ENCODE measurements around the gene NFIA.

Gene NFIA

GRCh38 chr1:61082311-61083012 lies at the start of gene NFIA:
Gene NFIA (plus strand): TSS chr1:61082561.
- peak; percentile 60 for DNase-seq

DNA sequence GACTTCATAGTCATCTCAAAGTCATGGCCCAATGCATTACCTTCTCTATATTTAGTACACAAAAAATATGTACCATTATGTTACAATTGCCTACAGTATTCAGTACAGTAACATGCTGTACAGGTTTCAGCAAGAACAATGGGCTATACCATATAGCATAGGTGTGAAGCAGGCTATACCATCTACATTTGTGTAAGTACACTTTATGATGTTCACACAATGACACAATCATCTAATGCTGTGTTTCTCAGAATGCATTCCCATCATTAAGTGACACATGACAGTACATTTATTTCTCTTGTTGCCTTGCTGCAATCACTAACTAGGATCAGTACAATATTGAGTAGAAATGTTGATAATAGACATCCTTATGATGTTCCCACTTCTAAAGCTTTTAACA lies 46.5 kb upstream of the NFIA start:
- DNase-seq = no peak

GRCh38 chr1:61042466-61043009 lies 39.8 kb upstream of the NFIA start:
- peak; percentile 75 for DNase-seq

DNA sequence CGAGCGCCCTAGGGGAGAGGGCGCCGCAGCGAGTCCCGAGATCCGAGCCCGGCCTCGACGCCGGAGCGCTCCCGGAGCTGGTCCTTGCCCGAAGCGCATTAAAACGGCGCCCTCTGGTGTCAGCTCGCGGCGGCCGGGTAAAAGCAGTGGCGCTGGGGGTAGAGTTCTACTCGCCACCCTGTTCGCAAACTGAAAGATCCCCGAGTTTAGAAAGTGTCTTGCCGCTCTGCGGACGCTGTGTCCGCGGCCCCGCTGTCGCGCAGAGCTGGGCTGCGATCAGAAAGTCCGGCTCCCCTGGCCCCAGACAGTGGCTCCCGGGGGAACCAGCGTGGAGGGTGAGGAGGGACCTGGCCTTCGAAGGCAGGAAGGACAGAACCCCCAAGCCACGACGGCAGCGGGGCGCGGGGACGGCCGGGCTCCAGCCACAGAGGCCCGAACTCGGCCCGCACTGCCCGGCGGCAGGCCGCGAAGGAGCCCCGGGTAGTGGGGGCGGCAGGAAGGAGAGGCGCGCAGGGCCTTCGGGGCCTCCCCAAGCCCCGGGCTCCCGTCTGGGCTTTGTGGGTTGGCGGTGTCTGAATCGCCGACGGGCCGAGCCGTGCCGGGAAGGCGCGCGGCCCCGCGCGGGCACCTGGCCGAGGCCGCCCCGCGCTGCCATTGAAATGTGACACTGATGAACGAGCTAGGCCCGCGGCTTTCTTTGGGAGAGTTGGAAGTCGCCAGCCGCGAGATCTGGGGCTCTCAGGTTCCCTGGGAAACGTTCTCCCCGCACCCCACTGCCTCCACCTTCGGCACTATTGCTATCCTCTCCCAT lies 39.1 kb upstream of the NFIA start:
- DNase-seq = peak; percentile 75

GRCh38 chr1:61046434-61046833 lies 35.9 kb upstream of the NFIA start:
- no peak for DNase-seq

- no peak for DNase-seq
Observed at GRCh38 chr1:61047061-61047460, 35.3 kb upstream of the NFIA start.

- peak; percentile 80 for DNase-seq
Observed at GRCh38 chr1:61049850-61050540, 32.4 kb upstream of the NFIA start.

DNA sequence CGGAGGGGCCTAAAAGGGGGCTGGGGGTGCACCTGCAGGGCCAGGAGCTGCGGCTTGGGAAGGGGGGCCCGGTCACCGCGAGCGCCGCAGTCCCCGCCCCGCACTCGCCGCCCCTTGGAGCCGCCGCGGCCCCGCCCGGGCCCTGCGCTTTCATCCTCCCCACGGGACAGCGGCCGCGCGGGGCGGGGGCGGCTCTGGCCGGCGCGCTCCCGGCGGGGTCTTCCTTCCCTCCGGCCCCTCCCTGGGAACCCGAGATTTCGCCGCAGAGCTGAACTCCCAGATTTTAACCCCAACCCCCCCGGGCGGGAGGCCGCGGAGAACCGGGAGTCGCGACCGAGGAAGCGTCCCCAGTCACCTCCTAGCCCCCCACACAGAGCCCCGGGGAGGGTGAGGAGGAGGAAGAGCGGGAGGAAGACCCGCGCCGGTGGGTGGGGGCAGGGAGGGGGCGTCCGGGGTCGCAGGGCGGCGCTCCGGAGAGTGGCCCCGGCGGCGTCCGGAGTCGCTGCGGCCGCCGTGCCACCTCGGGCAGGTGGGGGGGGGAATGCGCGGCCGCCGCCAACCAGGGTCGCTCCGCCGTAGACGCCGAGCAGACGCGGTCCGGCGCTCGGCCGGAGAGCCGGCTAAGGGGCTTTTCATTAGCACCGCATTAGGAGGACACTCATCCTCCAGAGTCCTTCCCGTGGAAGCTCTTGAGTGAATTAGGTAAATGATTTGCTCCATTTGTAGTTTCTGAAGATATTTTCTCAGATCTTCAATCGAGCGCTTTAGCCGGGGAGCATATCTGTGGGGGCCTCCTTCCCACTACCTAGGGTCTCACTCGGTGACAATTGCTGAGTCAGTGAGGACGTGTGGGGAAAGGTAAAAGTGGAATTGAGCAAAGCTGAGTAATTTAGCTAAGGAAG lies 31.6 kb upstream of the NFIA start:
- no peak for DNase-seq

DNA sequence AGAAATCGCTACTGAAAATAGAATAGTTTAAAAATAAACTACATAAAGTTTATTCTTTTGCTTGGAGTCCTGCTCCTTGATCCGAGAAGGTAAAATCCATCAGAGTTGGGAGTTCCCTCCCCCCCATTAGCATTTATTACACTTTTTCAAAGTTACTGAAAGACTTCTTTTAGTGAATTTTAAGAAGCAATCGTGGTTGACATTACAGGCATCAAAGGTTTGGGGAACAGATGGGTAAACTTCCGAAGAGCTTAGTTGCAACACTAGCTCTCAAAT lies 31.0 kb upstream of the NFIA start:
- DNase-seq = no peak

DNA sequence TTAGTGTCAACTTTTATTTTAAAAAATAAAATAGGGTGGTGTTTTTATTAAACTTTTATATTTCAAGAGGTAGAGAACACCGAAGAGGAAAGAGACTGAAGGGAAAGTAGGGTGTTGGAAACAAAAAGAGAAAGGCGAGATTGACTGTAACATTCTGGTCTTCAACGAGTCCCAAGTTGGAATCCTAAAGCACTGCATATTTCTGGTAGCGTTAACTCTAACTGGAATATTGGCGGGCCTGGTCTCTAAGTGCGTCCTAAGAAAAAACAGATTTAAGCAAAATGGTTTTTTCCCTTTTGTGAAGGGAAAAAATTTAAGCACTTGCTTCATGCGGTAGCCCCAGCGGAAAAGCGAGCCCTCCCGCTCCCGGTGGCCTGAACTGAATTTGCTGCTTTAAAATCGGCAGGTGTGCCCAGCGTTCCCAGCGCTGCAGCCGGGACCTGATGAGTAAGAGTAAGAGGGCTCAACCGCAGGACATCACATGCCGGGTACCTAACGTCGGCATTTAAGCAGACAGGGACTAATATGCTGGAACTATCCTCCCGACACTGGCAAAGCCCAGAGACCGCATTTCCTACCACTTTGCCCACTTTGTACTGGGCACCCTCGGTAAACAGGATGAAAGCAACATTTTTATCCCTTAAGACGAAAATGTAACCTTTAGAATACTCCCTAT lies 30.5 kb upstream of the NFIA start:
- DNase-seq = no peak

DNA sequence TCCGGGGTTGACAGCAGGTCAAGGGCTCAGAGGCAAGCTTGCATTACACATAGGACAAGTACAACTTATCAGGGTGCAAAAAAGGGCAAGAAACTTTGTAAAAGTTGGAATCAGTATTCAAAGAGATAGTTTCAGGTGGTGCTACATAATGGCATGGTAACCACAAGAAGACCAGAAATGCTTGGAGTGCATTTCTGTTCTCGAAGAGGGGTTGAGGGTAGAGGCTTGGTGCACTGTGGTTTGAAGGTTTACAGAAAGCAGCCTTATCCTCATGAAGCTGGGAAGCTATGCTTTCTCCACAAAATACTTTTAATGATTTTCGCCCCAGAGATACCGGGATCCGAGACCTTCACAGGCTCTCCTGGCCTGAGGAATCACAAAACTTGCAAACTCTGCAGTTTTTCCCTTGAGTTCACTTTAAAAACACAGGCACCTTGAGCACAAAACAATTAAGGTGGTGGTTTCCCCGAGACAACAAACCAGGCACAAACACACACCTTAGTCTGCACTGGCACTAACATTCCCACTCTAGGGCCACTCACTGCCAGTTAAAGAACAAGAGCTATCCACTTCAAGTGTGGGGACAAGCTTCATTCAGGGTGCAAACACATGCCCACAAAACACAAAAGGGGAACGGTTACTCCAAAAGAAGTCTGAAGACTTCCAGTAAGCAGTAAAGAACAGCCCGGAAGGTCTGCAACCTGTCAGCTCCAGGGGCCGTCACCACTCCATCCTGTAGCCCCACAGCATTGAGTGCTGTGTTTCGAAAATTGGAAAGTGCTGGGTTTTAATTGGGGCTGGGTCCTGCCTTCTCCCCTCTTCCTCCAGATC lies 29.8 kb upstream of the NFIA start:
- no peak for DNase-seq

GRCh38 chr1:61053226-61053711 lies 29.1 kb upstream of the NFIA start:
- DNase-seq = no peak

DNA sequence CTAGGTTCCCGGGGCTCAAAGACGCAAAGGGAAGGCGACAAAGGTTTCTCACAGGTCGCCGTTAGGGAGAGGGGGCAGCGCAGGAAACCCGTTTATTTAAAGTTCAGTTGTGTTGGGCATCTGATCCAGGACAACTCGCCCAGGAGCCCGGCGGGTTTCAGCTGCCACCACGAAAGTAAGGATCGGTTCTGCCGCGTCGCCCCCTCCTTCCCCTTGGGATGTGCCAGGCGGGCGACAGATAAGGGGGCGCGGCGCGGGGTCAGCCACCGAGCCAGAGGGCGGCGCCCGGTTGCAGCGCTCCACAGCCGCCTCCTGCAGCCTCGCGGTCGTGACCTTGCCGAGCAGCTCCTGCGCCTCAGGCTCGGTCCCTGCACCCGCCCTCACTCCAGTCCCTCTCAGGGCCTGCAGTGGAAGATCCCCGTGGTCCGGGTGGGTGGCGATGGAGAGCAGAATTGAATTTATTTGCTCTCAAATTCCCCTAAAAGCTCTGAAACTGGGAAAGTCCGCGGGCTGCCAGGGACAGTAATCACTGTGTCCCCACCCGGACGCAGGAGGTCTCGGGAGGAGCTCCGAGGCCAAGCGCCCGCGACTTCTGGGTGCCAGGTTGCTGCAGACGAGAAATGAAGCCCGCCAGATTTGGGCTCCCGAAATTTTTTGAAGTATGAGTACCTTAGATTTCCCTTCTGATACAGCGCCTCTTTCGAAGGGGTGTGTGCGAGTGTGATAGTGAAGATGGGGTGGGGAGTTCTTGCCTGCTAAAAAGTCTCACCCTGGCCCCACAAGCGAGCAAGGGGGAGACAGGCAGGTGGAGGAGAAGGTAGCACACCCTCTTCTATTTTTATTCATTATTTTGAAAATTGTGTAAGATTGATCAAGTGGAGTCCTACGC lies 28.4 kb upstream of the NFIA start:
- DNase-seq = no peak

GRCh38 chr1:61054601-61054993 lies 27.8 kb upstream of the NFIA start:
- DNase-seq = no peak

DNA sequence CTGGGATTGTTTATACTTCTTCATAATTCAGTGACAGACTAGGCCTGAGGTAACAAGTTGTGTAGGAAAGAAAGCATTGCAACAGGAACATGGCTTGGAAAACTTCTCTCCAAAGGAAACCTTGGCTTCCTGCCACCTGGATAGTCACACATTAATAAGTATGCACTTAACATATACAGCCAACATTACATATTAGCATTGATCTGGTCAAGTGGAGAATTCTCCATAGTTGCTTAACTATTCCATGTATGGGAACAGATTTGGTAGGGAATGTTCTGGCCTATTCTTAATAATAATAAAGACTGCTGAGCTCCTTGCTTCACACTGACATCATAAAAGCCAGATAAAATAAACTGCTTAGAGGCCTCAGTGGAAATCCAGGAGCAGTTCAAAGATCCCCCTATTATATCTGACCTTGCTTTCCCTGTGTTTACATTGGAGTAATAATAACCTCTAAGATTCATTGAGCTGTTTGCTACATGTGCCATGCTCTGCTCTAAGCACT lies 27.2 kb upstream of the NFIA start:
- DNase-seq = no peak

- peak; percentile 52 for DNase-seq
Observed at GRCh38 chr1:61056196-61056572, 26.2 kb upstream of the NFIA start.

DNA sequence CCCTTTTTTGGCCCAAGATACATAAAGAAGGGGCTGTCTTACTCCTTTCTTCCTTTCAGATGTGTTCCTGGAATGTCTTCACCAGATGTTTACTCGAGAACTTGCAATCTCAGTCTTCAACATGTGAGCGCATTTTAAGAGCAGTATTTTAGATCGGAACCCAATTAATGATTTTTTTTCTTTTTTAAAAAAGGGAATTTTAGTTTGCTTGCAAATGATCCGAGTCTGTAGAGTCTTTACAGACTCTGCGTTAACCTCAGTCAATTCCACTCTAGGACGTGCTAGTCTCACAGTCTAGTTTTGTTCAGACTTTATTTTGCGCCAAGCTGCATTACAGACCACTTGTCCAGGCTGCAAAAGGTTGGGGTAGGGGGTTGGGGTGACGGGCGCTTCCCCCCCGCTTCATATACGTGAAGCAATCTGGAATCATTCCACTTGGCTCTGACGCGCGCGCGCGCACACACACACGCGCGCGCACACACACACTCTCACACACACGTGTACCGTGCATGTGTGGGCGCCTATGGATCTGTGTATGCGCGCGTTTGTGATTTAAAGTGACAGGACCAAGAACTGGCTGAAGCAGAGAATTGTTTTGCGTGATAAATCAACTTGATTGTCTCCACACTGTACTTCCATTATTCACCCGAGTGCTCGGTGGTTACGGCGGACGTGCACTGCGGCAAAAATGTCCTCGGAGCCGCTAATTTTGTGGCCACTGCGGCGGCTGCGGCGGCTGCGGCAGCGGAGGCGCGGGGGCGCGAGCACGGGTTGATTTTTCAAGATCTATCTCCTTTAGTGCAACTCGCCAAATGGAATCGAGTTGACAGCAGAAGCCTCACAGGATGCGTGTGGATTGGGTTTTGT lies 25.6 kb upstream of the NFIA start:
- DNase-seq = peak; percentile 65

GRCh38 chr1:61058483-61059245 lies 23.7 kb upstream of the NFIA start:
- no peak for DNase-seq

Measured in NCI-H2171 treated with DMSO at 0.1 percent for 48 hours (cell line).